HUES48 (cell line): ENCODE measurements around the gene PSMC3IP.

Source experiments
- H3K27ac ChIP-seq: one replicate; pipeline ENCODE4 v1.7.0; 2013; ENCODE audit warnings: low read depth, low read length, inconsistent platforms
- H3K27me3 ChIP-seq: 2 replicates; pipeline ENCODE4 v1.6.1; 2013; ENCODE audit warnings: mild to moderate bottlenecking, low read length; ENCODE audit not compliant: control insufficient read depth, insufficient read depth
- H3K36me3 ChIP-seq: 2 replicates; pipeline ENCODE4 v1.6.1; 2013; ENCODE audit warnings: low read length; ENCODE audit not compliant: control insufficient read depth, insufficient read depth
- H3K4me1 ChIP-seq: 2 replicates; pipeline ENCODE4 v1.6.1; 2013; ENCODE audit warnings: mild to moderate bottlenecking, low read length; ENCODE audit not compliant: control insufficient read depth, insufficient read depth
- H3K4me3 ChIP-seq: 2 replicates; pipeline ENCODE4 v1.5.1; 2013; ENCODE audit warnings: mild to moderate bottlenecking, low read depth, low read length
- H3K9ac ChIP-seq: 2 replicates; pipeline ENCODE4 v1.6.1; 2013; ENCODE audit warnings: mild to moderate bottlenecking, low read depth, low read length, moderate library complexity
- H3K9me3 ChIP-seq: 2 replicates; pipeline ENCODE4 v1.6.1; 2013; ENCODE audit warnings: low read length; ENCODE audit not compliant: control insufficient read depth, insufficient read depth

Gene PSMC3IP

GRCh38 chr17:42566215-42566882, 11.2 kb downstream of the PSMC3IP start:
- Histone ChIP-seq H3K4me1 (peaks cover 8% of the 10 kb centered on the region; the same call in 1 of the 2 replicates), H3K36me3 (peaks cover 53% of the 10 kb centered on the region), H3K9ac (peak overlapping the region; percentile 56; the same call in 1 of the 2 replicates), H3K4me3 (peak overlapping the region; percentile 88), H3K27me3 (no peaks in the 10 kb centered on the region), H3K27ac (peak overlapping the region; percentile 93), H3K9me3 (no peaks in the 10 kb centered on the region)

DNA sequence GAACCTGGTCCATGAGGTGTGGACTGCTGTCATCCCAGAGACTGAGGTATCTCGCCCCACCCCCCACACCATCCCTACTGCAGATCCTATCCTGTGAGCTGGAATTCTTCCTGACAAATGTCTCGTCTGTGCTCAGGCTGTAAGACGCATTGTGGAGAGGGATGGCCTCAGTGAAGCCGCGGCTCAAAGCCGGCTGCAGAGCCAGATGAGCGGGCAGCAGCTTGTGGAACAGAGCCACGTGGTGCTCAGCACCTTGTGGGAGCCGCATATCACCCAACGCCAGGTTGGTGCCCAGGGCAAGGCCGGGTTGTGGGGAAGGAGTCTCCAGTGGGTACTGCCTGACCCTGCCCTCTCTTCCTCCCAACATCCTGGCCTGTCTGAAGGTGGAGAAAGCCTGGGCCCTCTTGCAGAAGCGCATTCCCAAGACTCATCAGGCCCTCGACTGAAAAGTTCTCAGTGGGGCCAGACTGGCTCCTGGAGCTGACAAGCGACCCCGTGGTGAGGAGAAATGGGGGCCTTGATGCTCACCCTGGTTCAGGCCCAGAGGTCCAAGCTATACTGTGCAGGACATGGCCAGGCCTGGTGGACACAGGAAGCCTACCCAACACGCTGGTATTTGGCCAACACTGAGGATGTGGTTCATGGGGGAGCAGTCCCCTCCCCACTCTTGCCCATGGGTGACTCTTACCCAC, 11.9 kb downstream of the PSMC3IP start:
- H3K4me1 ChIP-seq = peaks cover 8% of the 10 kb centered on the region; the same call in 1 of the 2 replicates
- H3K4me3 ChIP-seq = no peak overlapping the region
- H3K9ac ChIP-seq = no peak overlapping the region
- no peaks in the 10 kb centered on the region for H3K9me3 ChIP-seq
- H3K36me3 ChIP-seq = peaks cover 46% of the 10 kb centered on the region
- H3K27ac ChIP-seq = peak overlapping the region; percentile 93
- H3K27me3 ChIP-seq = no peaks in the 10 kb centered on the region

DNA sequence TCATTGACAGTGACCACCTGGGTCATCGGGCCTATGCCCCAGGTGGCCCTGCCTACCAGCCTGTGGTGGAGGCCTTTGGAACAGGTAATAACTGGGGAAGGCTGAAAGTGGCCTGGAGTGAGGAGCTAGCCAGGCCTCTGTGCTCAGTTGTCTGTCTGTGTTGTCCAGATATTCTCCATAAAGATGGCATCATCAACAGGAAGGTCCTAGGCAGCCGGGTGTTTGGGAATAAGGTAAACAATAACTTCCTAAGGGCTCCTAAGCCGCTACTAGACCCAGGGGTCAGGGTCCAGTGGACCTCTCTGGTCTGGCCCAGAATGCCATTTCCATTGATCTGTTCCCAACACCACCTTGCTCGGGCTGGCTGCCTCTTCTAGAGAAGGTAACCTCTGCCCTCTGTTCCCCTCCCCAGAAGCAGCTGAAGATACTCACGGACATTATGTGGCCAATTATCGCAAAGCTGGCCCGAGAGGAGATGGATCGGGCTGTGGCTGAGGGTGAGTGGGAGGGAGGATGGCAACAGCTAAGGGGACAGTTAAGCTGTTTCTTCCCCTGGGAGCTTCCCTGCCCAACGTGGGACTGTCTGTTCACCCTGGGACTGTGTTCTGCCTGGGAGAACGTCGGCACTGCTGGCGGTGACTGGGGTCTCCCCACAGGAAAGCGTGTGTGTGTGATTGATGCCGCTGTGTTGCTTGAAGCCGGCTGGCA, 12.6 kb downstream of the PSMC3IP start:
- no peak overlapping the region for H3K9ac ChIP-seq
- H3K27ac ChIP-seq = no peak overlapping the region

GRCh38 chr17:42563950-42564349, 13.6 kb downstream of the PSMC3IP start:
- Histone ChIP-seq H3K4me3 (no peak overlapping the region), H3K36me3 (peaks cover 30% of the 10 kb centered on the region), H3K27me3 (no peaks in the 10 kb centered on the region), H3K9me3 (no peaks in the 10 kb centered on the region), H3K27ac (no peak overlapping the region), H3K4me1 (peaks cover 8% of the 10 kb centered on the region; the same call in 1 of the 2 replicates), H3K9ac (no peak overlapping the region)

More for the DNA sequence above, 12.6 kb downstream of the PSMC3IP start:
- peaks cover 8% of the 10 kb centered on the region; the same call in 1 of the 2 replicates for H3K4me1 ChIP-seq
- no peaks in the 10 kb centered on the region for H3K9me3 ChIP-seq
- no peaks in the 10 kb centered on the region for H3K27me3 ChIP-seq
- no peak overlapping the region for H3K4me3 ChIP-seq
- peaks cover 40% of the 10 kb centered on the region for H3K36me3 ChIP-seq

DNA sequence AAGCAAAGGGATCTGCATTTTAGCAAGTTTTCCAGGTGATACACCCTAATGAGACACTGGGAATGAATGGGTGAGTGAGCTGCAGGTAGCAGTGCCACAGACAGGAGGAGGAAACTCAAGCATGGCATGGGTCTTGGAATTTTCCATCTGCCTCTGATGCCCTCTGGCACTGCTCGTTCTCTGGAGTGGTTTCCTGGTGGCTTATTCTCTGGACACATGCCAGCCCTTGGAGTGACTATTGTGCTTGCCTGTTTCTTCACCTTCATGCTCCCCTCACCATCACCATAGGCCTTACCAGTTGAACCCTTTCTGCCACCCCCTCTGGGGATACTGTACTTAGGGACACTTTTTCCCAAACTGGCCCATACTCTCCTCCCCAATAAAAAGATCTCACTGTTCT, 14.0 kb downstream of the PSMC3IP start:
- H3K9me3 ChIP-seq = no peaks in the 10 kb centered on the region
- no peak overlapping the region for H3K9ac ChIP-seq
- H3K27ac ChIP-seq = no peak overlapping the region
- H3K27me3 ChIP-seq = no peaks in the 10 kb centered on the region
- H3K4me1 ChIP-seq = peaks cover 8% of the 10 kb centered on the region; the same call in 1 of the 2 replicates
- peaks cover 26% of the 10 kb centered on the region for H3K36me3 ChIP-seq
- H3K4me3 ChIP-seq = peak overlapping the region; percentile 94; the same call in 1 of the 2 replicates

DNA sequence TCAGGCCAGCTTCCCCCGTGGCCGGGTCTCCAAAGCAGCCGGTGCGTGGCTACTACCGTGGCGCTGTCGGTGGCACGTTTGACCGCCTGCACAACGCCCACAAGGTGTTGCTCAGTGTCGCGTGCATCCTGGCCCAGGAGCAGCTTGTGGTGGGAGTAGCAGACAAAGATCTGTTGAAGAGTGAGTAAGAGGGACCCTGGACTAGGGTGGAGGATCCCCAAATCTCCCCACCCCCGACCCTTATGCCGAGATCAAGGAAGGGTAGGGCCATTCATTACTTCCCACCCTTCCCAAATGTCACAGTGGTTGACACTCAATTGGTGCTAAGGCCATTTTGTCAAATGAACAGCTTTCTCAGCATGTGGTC, 14.4 kb downstream of the PSMC3IP start:
- no peak overlapping the region for H3K9ac ChIP-seq
- peaks cover 22% of the 10 kb centered on the region for H3K36me3 ChIP-seq
- H3K27me3 ChIP-seq = no peaks in the 10 kb centered on the region
- no peaks in the 10 kb centered on the region for H3K9me3 ChIP-seq
- H3K27ac ChIP-seq = no peak overlapping the region
- peaks cover 8% of the 10 kb centered on the region; the same call in 1 of the 2 replicates for H3K4me1 ChIP-seq
- peak overlapping the region; percentile 94 for H3K4me3 ChIP-seq

GRCh38 chr17:42562388-42563142, 15.0 kb downstream of the PSMC3IP start:
- peak overlapping the region; percentile 94 for H3K4me3 ChIP-seq
- H3K4me1 ChIP-seq = peaks cover 7% of the 10 kb centered on the region; the same call in 1 of the 2 replicates
- peak overlapping the region; percentile 78 for H3K9ac ChIP-seq
- peaks cover 22% of the 10 kb centered on the region for H3K36me3 ChIP-seq
- no peaks in the 10 kb centered on the region for H3K27me3 ChIP-seq
- H3K27ac ChIP-seq = peak overlapping the region; percentile 85
- H3K9me3 ChIP-seq = no peaks in the 10 kb centered on the region

GRCh38 chr17:42561897-42562387, 15.6 kb downstream of the PSMC3IP start, which contains the start of gene COASY:
Gene COASY (plus strand): TSS chr17:42562148. CDS start chr17:42562623, 475 bp downstream.
- peak within 1 kb of the TSS; percentile 85 for H3K27ac ChIP-seq
- H3K4me1 ChIP-seq = peaks cover 6% of the 10 kb centered on the region; the same call in 1 of the 2 replicates
- no peaks in the 10 kb centered on the region for H3K27me3 ChIP-seq

GRCh38 chr17:42560246-42560645, 17.3 kb downstream of the PSMC3IP start:
- no peak overlapping the region for H3K4me3 ChIP-seq
- H3K4me1 ChIP-seq = peaks cover 3% of the 10 kb centered on the region
- H3K27ac ChIP-seq = no peak overlapping the region
- H3K27me3 ChIP-seq = no peaks in the 10 kb centered on the region
- H3K9me3 ChIP-seq = no peaks in the 10 kb centered on the region
- peaks cover 12% of the 10 kb centered on the region for H3K36me3 ChIP-seq
- H3K9ac ChIP-seq = no peak overlapping the region

More at GRCh38 chr17:42561897-42562387, 15.6 kb downstream of the PSMC3IP start, which contains the start of gene COASY:
- Histone ChIP-seq H3K9me3 (no peaks in the 10 kb centered on the region), H3K4me3 (peak within 1 kb of the TSS; percentile 94), H3K9ac (peak within 1 kb of the TSS; percentile 78), H3K36me3 (peaks cover 22% of the 10 kb centered on the region)

DNA sequence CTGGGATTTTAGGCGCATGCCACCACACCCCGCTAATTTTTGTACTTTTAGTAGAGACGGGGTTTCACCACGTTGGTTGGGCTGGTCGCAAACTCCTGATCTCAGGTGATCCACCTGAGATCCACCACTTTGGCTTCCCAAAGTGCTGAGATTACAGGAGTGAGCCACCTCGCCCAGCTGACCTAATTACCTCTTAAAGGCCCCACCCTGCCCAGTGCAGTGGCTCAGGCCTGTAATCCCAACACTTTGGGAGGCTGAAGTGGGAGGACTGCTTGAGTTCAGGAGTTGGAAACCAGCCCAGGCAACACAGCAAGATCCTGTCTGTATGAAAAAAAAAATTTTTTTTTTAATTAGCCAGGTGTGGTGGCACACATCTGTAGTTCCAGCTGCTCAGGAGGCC, 18.5 kb downstream of the PSMC3IP start:
- H3K9ac ChIP-seq = no peak overlapping the region
- H3K27me3 ChIP-seq = no peaks in the 10 kb centered on the region
- H3K4me1 ChIP-seq = peaks cover 3% of the 10 kb centered on the region
- H3K9me3 ChIP-seq = no peaks in the 10 kb centered on the region
- no peak overlapping the region for H3K4me3 ChIP-seq
- peaks cover under 1% of the 10 kb centered on the region; the same call in 1 of the 2 replicates for H3K36me3 ChIP-seq
- no peak overlapping the region for H3K27ac ChIP-seq
